Measurements from ENCODE around the gene LRIF1. TPM values are rescaled to one million over a fixed set of nuclear protein-coding genes. Genes with fewer than 3 reads are reported as not detected.
"Not testable (repeated sequence)": the region's sequence is repeated elsewhere in the genome, so short reads cannot be mapped to it uniquely, and the experiment has no call there.

The LRIF1 gene
- total RNA-seq, 1 donor from 2014 or later, result 28.4 TPM

GRCh38 chr1:110944806-110945205 lies 18.9 kb downstream of the LRIF1 start:
- Mint-ChIP-seq H3K36me3 (peaks cover 12% of the 10 kb centered on the region), H3K4me1 (no peaks in the 10 kb centered on the region), H3K27me3 (ENCODE audit: insufficient read depth, low read depth) (no peaks in the 10 kb centered on the region), H3K4me3 (no peak overlapping the region), H3K27ac (no peak overlapping the region), H3K9me3 (peaks cover 2% of the 10 kb centered on the region)
- Histone ChIP-seq H3K27ac (no peak overlapping the region), H3K9ac (no peak overlapping the region), H3K4me3 (no peak overlapping the region), H3K4me1 (no peaks in the 10 kb centered on the region), H3F3A (ENCODE audit: low read depth) (no peaks in the 10 kb centered on the region), H2AFZ (replicated peaks) (no peak overlapping the region), H3K36me3 (no peaks in the 10 kb centered on the region), H3K27me3 (no peaks in the 10 kb centered on the region), H3K4me2 (no peak overlapping the region), H3K79me2 (ENCODE audit: low read depth) (no peaks in the 10 kb centered on the region), H4K20me1 (ENCODE audit: low read depth) (no peaks in the 10 kb centered on the region), H3K9me3 (ENCODE audit: low read depth) (peaks cover 4% of the 10 kb centered on the region)
- no peak for DNase-seq (ENCODE audit: low spot score)
- TF ChIP-seq EZH2 (IDR thresholded peaks at IDR 0.05), result no peak
- TF ChIP-seq EZH2phosphoT487 (IDR thresholded peaks at IDR 0.05), result no peak
- no peak for TF ChIP-seq CTCF (IDR thresholded peaks at IDR 0.05)

- Histone ChIP-seq H3K36me3 (no peaks in the 10 kb centered on the region), H3K9ac (no peak overlapping the region), H2AFZ (replicated peaks) (no peak overlapping the region), H3K79me2 (ENCODE audit: low read depth) (no peaks in the 10 kb centered on the region), H3K27ac (no peak overlapping the region), H4K20me1 (ENCODE audit: low read depth) (no peaks in the 10 kb centered on the region), H3K9me3 (ENCODE audit: low read depth) (peaks cover 4% of the 10 kb centered on the region), H3K4me2 (no peak overlapping the region), H3F3A (ENCODE audit: low read depth) (no peaks in the 10 kb centered on the region), H3K27me3 (no peaks in the 10 kb centered on the region), H3K4me1 (no peaks in the 10 kb centered on the region), H3K4me3 (no peak overlapping the region)
- Mint-ChIP-seq H3K27ac (no peak overlapping the region), H3K9me3 (peaks cover 6% of the 10 kb centered on the region), H3K4me3 (no peak overlapping the region), H3K4me1 (no peaks in the 10 kb centered on the region), H3K27me3 (ENCODE audit: insufficient read depth, low read depth) (peaks cover under 1% of the 10 kb centered on the region), H3K36me3 (no peaks in the 10 kb centered on the region)
- no peak for TF ChIP-seq EZH2phosphoT487 (IDR thresholded peaks at IDR 0.05)
- TF ChIP-seq CTCF (IDR thresholded peaks at IDR 0.05), result no peak
- no peak for TF ChIP-seq EZH2 (IDR thresholded peaks at IDR 0.05)
- no peak for DNase-seq (ENCODE audit: low spot score)
Measured at GRCh38 chr1:110936567-110936966, 27.2 kb downstream of the LRIF1 start.

- not testable (repeated sequence) for H3K4me3 ChIP-seq; H3K27me3 ChIP-seq; H3K27me3 Mint-ChIP-seq (ENCODE audit: insufficient read depth, low read depth); H4K20me1 ChIP-seq (ENCODE audit: low read depth); H2AFZ ChIP-seq (replicated peaks); H3K9me3 ChIP-seq (ENCODE audit: low read depth); H3K4me1 ChIP-seq; H3K27ac Mint-ChIP-seq; H3K9ac ChIP-seq; H3K9me3 Mint-ChIP-seq; H3K36me3 Mint-ChIP-seq; H3K4me1 Mint-ChIP-seq; H3K79me2 ChIP-seq (ENCODE audit: low read depth); H3K4me2 ChIP-seq; DNase-seq (ENCODE audit: low spot score); H3F3A ChIP-seq (ENCODE audit: low read depth); H3K36me3 ChIP-seq; H3K27ac ChIP-seq; H3K4me3 Mint-ChIP-seq
Measured at GRCh38 chr1:110931097-110931496, 32.6 kb downstream of the LRIF1 start.

GRCh38 chr1:110928904-110929303 lies 34.8 kb downstream of the LRIF1 start:
- Histone ChIP-seq H3K4me3 (no peak overlapping the region), H3K27ac (no peak overlapping the region), H2AFZ (replicated peaks) (no peak overlapping the region), H3K9me3 (ENCODE audit: low read depth) (no peaks in the 10 kb centered on the region), H3F3A (ENCODE audit: low read depth) (no peaks in the 10 kb centered on the region), H3K79me2 (ENCODE audit: low read depth) (no peaks in the 10 kb centered on the region), H4K20me1 (ENCODE audit: low read depth) (no peaks in the 10 kb centered on the region), H3K27me3 (no peaks in the 10 kb centered on the region), H3K36me3 (no peaks in the 10 kb centered on the region), H3K4me1 (no peaks in the 10 kb centered on the region), H3K9ac (no peak overlapping the region), H3K4me2 (no peak overlapping the region)
- no peak overlapping the region for H3K27ac Mint-ChIP-seq
- H3K4me3 Mint-ChIP-seq, result no peak overlapping the region
- DNase-seq (ENCODE audit: low spot score), result no peak
- peaks cover 2% of the 10 kb centered on the region for H3K9me3 Mint-ChIP-seq
- H3K4me1 Mint-ChIP-seq, result no peaks in the 10 kb centered on the region
- no peaks in the 10 kb centered on the region for H3K36me3 Mint-ChIP-seq
- TF ChIP-seq EZH2phosphoT487 (IDR thresholded peaks at IDR 0.05) (no peak), CTCF (IDR thresholded peaks at IDR 0.05) (no peak), EZH2 (IDR thresholded peaks at IDR 0.05) (no peak)
- H3K27me3 Mint-ChIP-seq (ENCODE audit: insufficient read depth, low read depth), result peaks cover 2% of the 10 kb centered on the region
